ENCODE measurements around the gene MYO1B.

MYO1B gene

GRCh38 chr2:191318729-191319078 lies 73.5 kb downstream of the MYO1B start:
- no peak for DNase-seq (ENCODE audit: low spot score)
- in situ Hi-C loops (cut with MboI; ENCODE audit: low sequenced_read_pairs, unreplicated experiment), result no loop called here
- no peak for TF ChIP-seq CTCF (IDR thresholded peaks at IDR 0.05; ENCODE audit: borderline replicate concordance, control extremely low read depth, extremely low read depth, insufficient read depth, missing control alignments)

DNA sequence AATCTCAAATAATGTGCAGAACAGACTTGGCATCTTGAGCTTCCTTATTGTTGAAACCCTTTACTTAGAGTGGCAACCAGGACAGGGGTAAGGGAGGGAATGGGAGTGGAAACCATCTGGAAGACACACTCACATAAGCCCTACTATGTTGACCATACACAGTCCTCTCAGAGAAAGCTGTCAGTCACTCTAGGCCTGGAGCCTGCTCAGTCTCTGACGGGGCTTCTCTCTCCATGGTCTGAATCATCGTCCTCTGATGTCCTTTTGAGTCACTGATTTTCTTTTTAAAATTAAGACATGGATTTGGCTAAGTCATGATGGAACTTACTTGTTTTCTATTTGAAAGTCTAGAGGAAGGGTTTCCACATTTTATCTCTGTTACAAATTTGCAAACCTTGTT lies 74.0 kb downstream of the MYO1B start:
- in situ Hi-C loops (cut with MboI; ENCODE audit: low sequenced_read_pairs, unreplicated experiment), result no loop called here
- DNase-seq (ENCODE audit: low spot score), result no peak
- TF ChIP-seq CTCF (IDR thresholded peaks at IDR 0.05; ENCODE audit: borderline replicate concordance, control extremely low read depth, extremely low read depth, insufficient read depth, missing control alignments), result no peak

DNA sequence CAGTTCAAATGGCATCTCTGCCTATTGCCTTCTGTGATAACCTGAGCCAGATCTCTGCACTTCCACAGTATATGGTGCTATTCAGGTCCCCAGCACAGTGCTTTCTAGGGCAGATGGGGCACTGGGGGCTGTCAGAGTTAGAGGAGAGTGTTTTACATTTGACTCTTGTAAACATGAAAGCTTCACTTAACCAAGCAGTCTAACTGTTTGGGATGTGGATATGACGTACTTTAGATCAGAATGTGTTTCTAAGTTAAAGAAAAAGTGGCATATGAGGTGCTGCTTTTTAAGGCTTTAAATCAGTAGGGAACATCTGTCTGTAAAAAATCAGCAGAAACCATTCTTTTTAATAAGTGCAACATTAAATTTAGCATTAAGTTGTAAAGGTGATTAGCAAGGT lies 75.7 kb downstream of the MYO1B start:
- no peak for DNase-seq (ENCODE audit: low spot score)
- in situ Hi-C loops (cut with MboI; ENCODE audit: low sequenced_read_pairs, unreplicated experiment), result no loop called here

GRCh38 chr2:191321861-191322662 lies 76.9 kb downstream of the MYO1B start:
- in situ Hi-C loops (cut with MboI; ENCODE audit: low sequenced_read_pairs, unreplicated experiment), result no loop called here
- no peak for DNase-seq (ENCODE audit: low spot score)

More for the DNA sequence above, 75.7 kb downstream of the MYO1B start:
- no peak for TF ChIP-seq CTCF (IDR thresholded peaks at IDR 0.05; ENCODE audit: borderline replicate concordance, control extremely low read depth, extremely low read depth, insufficient read depth, missing control alignments)

GRCh38 chr2:191322828-191323506 lies 77.8 kb downstream of the MYO1B start:
- no peak for TF ChIP-seq CTCF (IDR thresholded peaks at IDR 0.05; ENCODE audit: borderline replicate concordance, control extremely low read depth, extremely low read depth, insufficient read depth, missing control alignments)
- in situ Hi-C loops (cut with MboI; ENCODE audit: low sequenced_read_pairs, unreplicated experiment), result no loop called here
- DNase-seq (ENCODE audit: low spot score), result no peak

More at GRCh38 chr2:191321861-191322662, 76.9 kb downstream of the MYO1B start:
- no peak for TF ChIP-seq CTCF (IDR thresholded peaks at IDR 0.05; ENCODE audit: borderline replicate concordance, control extremely low read depth, extremely low read depth, insufficient read depth, missing control alignments)

GRCh38 chr2:191325651-191326365 lies 80.6 kb downstream of the MYO1B start:
- DNase-seq (ENCODE audit: low spot score), result no peak
- no peak for TF ChIP-seq CTCF (IDR thresholded peaks at IDR 0.05; ENCODE audit: borderline replicate concordance, control extremely low read depth, extremely low read depth, insufficient read depth, missing control alignments)
- in situ Hi-C loops (cut with MboI; ENCODE audit: low sequenced_read_pairs, unreplicated experiment), result no loop called here
